PC-9 (cell line): Measurements from ENCODE around the gene NDP. TPM values are rescaled to one million over a fixed set of nuclear protein-coding genes. Genes with fewer than 3 reads are reported as not detected.

ENCODE experiments used
- BruUV-seq: library from RNA; stranded (reverse); fragments of 400-500 nt; replicated peaks from 2 replicates; lab custom pipeline; 2021; lab: Mats Ljungman, UMichigan
- CTCF ChIA-PET: fragments of 300-600 bp; sonication (Branson Sonifier 250); formaldehyde crosslinking; loops from one replicate; lab custom pipeline; 2022; ENCODE audit warnings: antibody characterized with exemption; lab: Charles Lee
- POLR2A ChIA-PET: fragments of 300-600 bp; sonication (Branson Sonifier 250); formaldehyde crosslinking; loops from one replicate; lab custom pipeline; 2022; ENCODE audit warnings: antibody characterized with exemption; ENCODE audit not compliant: unreplicated experiment; lab: Charles Lee
- DNase-seq, 2 experiments: peaks; one replicate each; pipeline versions ENCODE4 v3.0.0 to v3.0.0-alpha.2; 2015 to 2022; ENCODE audit warnings: mixed read lengths in 1 of 2
- H2AFZ ChIP-seq: fragments of 200-600 bp; sonication (generic); 2 replicates; pipeline ENCODE4 v1.8.1; 2017; ENCODE audit warnings: antibody characterized with exemption
- H3F3A ChIP-seq: fragments of 200-600 bp; sonication (generic); 2 replicates; pipeline ENCODE4 v1.8.1; 2017; ENCODE audit warnings: antibody characterized with exemption, mild to moderate bottlenecking, low read depth; ENCODE audit not compliant: insufficient read depth
- H3K27ac ChIP-seq: fragments of 200-600 bp; sonication (generic); 2 replicates; pipeline ENCODE4 v1.6.1; 2016; ENCODE audit warnings: mixed run types
- H3K27me3 ChIP-seq: fragments of 200-600 bp; sonication (generic); 2 replicates; pipeline ENCODE4 v1.6.1; 2016; ENCODE audit warnings: low read depth, mixed run types; ENCODE audit not compliant: insufficient read depth
- H3K36me3 ChIP-seq: fragments of 200-600 bp; sonication (generic); 2 replicates; pipeline ENCODE4 v1.6.1; 2016; ENCODE audit warnings: low read depth, mixed run types
- H3K4me1 ChIP-seq: fragments of 200-600 bp; sonication (generic); replicated peaks from 2 replicates; pipeline ENCODE4 v1.6.1; 2016; ENCODE audit warnings: mixed run types; ENCODE audit not compliant: insufficient read depth
- H3K4me2 ChIP-seq: fragments of 200-600 bp; sonication (generic); 2 replicates; pipeline ENCODE4 v1.6.1; 2017; ENCODE audit warnings: mixed run types
- H3K4me3 ChIP-seq: fragments of 200-600 bp; sonication (generic); 2 replicates; pipeline ENCODE4 v1.6.1; 2016; ENCODE audit warnings: mixed run types
- H3K79me2 ChIP-seq: fragments of 200-600 bp; sonication (generic); 2 replicates; pipeline ENCODE4 v1.6.1; 2017; ENCODE audit warnings: low read depth, mixed run types
- H3K9me2 ChIP-seq: fragments of 200-600 bp; sonication (generic); 2 replicates; pipeline ENCODE4 v1.8.1; 2017; ENCODE audit warnings: mild to moderate bottlenecking; ENCODE audit not compliant: insufficient read depth
- H3K9me3 ChIP-seq: fragments of 200-600 bp; sonication (generic); 2 replicates; pipeline ENCODE4 v1.8.1; 2016; ENCODE audit warnings: low read depth; ENCODE audit not compliant: insufficient read depth
- H4K20me1 ChIP-seq: fragments of 200-600 bp; sonication (generic); 2 replicates; pipeline ENCODE4 v1.8.1; 2017; ENCODE audit not compliant: insufficient read depth
- EZH2 ChIP-seq: fragments of 200-600 bp; sonication (generic); IDR thresholded peaks from 2 replicates; pipeline ENCODE4 v1.8.0; 2017; ENCODE audit warnings: antibody characterized with exemption, low read depth
- intact Hi-C: fragments of 100-400 bp; cut with micrococcal nuclease; formaldehyde crosslinking; loops from one replicate; pipeline ENCODE4 v1.10.0; 2022; ENCODE audit not compliant: unreplicated experiment
- total RNA-seq: library from RNA; stranded (reverse); gene quantifications from 2 replicates; pipeline ENCODE4 v1.2.3, GENCODE V29; 2021
- TF ChIP-seq, protein P1 (sequence below): fragments of 200-600 bp; sonication (generic); conservative IDR thresholded peaks from 2 replicates; pipeline ENCODE4 v1.6.1; 2017; ENCODE audit warnings: mixed run types, antibody characterized with exemption, mild to moderate bottlenecking, moderate library complexity

The NDP gene
- total RNA-seq, 1 experiment from 2014 or later = not detected

DNA sequence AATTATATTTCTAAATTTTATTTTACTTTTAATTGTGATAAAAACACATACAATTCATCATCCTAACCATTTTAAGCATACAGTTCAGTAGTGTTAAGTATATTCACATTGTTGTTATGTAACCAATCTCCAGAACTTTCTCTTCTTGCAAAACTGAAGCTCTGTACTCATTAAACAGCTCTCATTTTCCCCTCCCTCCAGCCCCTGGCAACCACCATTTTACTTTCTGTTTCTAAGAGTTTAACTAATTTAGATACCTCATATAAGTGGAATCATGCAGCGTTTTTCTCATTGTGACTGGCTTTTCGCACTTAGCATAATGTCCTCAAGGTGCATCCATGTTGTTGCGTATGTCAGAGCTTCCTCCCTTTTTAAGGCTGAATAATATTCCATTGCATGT, 46.7 kb upstream of the NDP start:
- DNase-seq = no peak
- Histone ChIP-seq H2AFZ (no peak overlapping the region), H3K9me2 (no peaks in the 10 kb centered on the region), H3K79me2 (no peaks in the 10 kb centered on the region), H3F3A (no peaks in the 10 kb centered on the region), H3K4me3 (no peak overlapping the region), H3K4me2 (no peak overlapping the region), H3K36me3 (no peaks in the 10 kb centered on the region), H3K27ac (no peak overlapping the region), H4K20me1 (no peaks in the 10 kb centered on the region), H3K4me1 (no peaks in the 10 kb centered on the region), H3K27me3 (no peaks in the 10 kb centered on the region), H3K9me3 (no peaks in the 10 kb centered on the region)
- no TSS peak for BruUV-seq
- intact Hi-C loops = no loop called here
- TF ChIP-seq, protein P1, sequence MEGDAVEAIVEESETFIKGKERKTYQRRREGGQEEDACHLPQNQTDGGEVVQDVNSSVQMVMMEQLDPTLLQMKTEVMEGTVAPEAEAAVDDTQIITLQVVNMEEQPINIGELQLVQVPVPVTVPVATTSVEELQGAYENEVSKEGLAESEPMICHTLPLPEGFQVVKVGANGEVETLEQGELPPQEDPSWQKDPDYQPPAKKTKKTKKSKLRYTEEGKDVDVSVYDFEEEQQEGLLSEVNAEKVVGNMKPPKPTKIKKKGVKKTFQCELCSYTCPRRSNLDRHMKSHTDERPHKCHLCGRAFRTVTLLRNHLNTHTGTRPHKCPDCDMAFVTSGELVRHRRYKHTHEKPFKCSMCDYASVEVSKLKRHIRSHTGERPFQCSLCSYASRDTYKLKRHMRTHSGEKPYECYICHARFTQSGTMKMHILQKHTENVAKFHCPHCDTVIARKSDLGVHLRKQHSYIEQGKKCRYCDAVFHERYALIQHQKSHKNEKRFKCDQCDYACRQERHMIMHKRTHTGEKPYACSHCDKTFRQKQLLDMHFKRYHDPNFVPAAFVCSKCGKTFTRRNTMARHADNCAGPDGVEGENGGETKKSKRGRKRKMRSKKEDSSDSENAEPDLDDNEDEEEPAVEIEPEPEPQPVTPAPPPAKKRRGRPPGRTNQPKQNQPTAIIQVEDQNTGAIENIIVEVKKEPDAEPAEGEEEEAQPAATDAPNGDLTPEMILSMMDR = no peak
- no peak for TF ChIP-seq EZH2
- ChIA-PET POLR2A (no interaction called here), CTCF (no interaction called here)

GRCh38 chrX:44017676-44018075, 44.5 kb upstream of the NDP start:
- Histone ChIP-seq H3K9me2 (no peaks in the 10 kb centered on the region), H3K9me3 (no peaks in the 10 kb centered on the region), H3K4me2 (no peak overlapping the region), H3K4me3 (no peak overlapping the region), H3F3A (no peaks in the 10 kb centered on the region), H3K27me3 (no peaks in the 10 kb centered on the region), H3K79me2 (no peaks in the 10 kb centered on the region), H3K27ac (no peak overlapping the region), H3K36me3 (no peaks in the 10 kb centered on the region), H3K4me1 (no peaks in the 10 kb centered on the region), H2AFZ (no peak overlapping the region), H4K20me1 (no peaks in the 10 kb centered on the region)
- TF ChIP-seq, protein P1 = no peak
- DNase-seq = no peak
- CTCF ChIA-PET = no interaction called here
- POLR2A ChIA-PET = no interaction called here
- no TSS peak for BruUV-seq
- intact Hi-C loops = no loop called here

DNA sequence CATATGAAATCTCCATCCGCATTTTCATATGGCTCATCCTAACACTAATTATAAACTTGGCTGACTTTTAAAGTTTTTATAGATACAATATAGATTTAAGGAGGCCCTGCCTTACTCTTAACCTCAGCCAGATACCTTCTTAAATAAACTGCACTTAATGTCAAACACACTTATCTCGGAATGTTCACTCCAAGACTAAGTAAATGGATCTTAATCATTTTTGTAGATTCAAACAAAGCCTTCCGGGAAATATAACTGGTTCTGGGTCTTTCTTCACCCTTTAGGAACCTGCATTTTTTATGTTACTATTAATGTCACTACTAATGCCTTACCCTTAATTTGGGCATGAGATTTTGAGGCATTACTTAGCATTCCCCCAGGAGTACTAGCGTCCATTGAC, 43.7 kb upstream of the NDP start:
- POLR2A ChIA-PET = no interaction called here
- intact Hi-C loops = no loop called here
- CTCF ChIA-PET = no interaction called here

More for the DNA sequence above, 43.7 kb upstream of the NDP start:
- no peak for DNase-seq
- TF ChIP-seq, protein P1 = no peak
- TF ChIP-seq EZH2 = no peak
- H3K4me3 ChIP-seq = no peak overlapping the region
- no peaks in the 10 kb centered on the region for H3F3A ChIP-seq
- no peaks in the 10 kb centered on the region for H3K79me2 ChIP-seq
- BruUV-seq = no TSS peak
- no peak overlapping the region for H2AFZ ChIP-seq
- no peak overlapping the region for H3K27ac ChIP-seq
- H3K27me3 ChIP-seq = no peaks in the 10 kb centered on the region
- no peaks in the 10 kb centered on the region for H3K9me2 ChIP-seq
- H3K4me1 ChIP-seq = no peaks in the 10 kb centered on the region
- no peaks in the 10 kb centered on the region for H3K36me3 ChIP-seq
- no peaks in the 10 kb centered on the region for H4K20me1 ChIP-seq
- no peak overlapping the region for H3K4me2 ChIP-seq
- H3K9me3 ChIP-seq = no peaks in the 10 kb centered on the region
